OCI-LY1 (cell line): ENCODE data around the gene TMEM204.

Source experiments
- H2AFZ ChIP-seq: fragments of 200-600 bp; sonication (generic), shearing (Covaris generic); 2 replicates; pipeline ENCODE4 v1.6.0; 2014; ENCODE audit warnings: antibody characterized with exemption, mild to moderate bottlenecking, low read length
- H3F3A ChIP-seq: fragments of 200-600 bp; sonication (generic), shearing (Covaris generic); 2 replicates; pipeline ENCODE4 v1.6.0; 2014; ENCODE audit warnings: mild to moderate bottlenecking, antibody characterized with exemption, low read length, moderate library complexity; ENCODE audit not compliant: insufficient read depth
- H3K27ac ChIP-seq: fragments of 200-600 bp; sonication (generic); 2 replicates; pipeline ENCODE4 v1.5.1; 2014; ENCODE audit warnings: low read length, mixed run types, mild to moderate bottlenecking, low read depth; ENCODE audit not compliant: poor library complexity, severe bottlenecking
- H3K27me3 ChIP-seq: fragments of 200-600 bp; sonication (generic); 2 replicates; pipeline ENCODE4 v1.6.0; 2014; ENCODE audit warnings: antibody characterized with exemption, mild to moderate bottlenecking, low read length, moderate library complexity; ENCODE audit not compliant: insufficient read depth
- H3K36me3 ChIP-seq: fragments of 200-600 bp; sonication (generic); 2 replicates; pipeline ENCODE4 v1.6.1; 2014; ENCODE audit warnings: mild to moderate bottlenecking, antibody characterized with exemption, low read length, moderate library complexity, mixed read lengths; ENCODE audit not compliant: insufficient read depth
- H3K4me1 ChIP-seq: fragments of 200-600 bp; sonication (generic); 2 replicates; pipeline ENCODE4 v1.5.1; 2014; ENCODE audit warnings: mild to moderate bottlenecking, low read length, moderate library complexity; ENCODE audit not compliant: insufficient read depth, severe bottlenecking
- H3K4me2 ChIP-seq: fragments of 200-600 bp; sonication (generic), shearing (Covaris generic); 2 replicates; pipeline ENCODE4 v1.6.1; 2014; ENCODE audit warnings: low read length
- H3K4me3 ChIP-seq: fragments of 200-600 bp; sonication (generic); 2 replicates; pipeline ENCODE4 v1.5.1; 2014; ENCODE audit warnings: low read length, low read depth, mild to moderate bottlenecking, mixed read lengths; ENCODE audit not compliant: poor library complexity, severe bottlenecking
- H3K79me2 ChIP-seq: fragments of 200-600 bp; shearing (Covaris generic); 2 replicates; pipeline ENCODE4 v1.6.1; 2016; ENCODE audit warnings: mixed run types, low read length, mixed read lengths; ENCODE audit not compliant: insufficient read depth
- H3K9ac ChIP-seq: fragments of 200-600 bp; sonication (generic), shearing (Covaris generic); 2 replicates; pipeline ENCODE4 v1.6.1; 2014; ENCODE audit warnings: mild to moderate bottlenecking, low read length, mixed read lengths
- H3K9me2 ChIP-seq: fragments of 200-600 bp; sonication (generic), shearing (Covaris generic); 2 replicates; pipeline ENCODE4 v1.6.1; 2014; ENCODE audit warnings: low read depth, mild to moderate bottlenecking, low read length, mixed read lengths
- H3K9me3 ChIP-seq: fragments of 200-600 bp; shearing (Covaris generic); 2 replicates; pipeline ENCODE4 v1.6.1; 2014; ENCODE audit warnings: low read length, mixed read lengths
- H4K20me1 ChIP-seq: fragments of 200-600 bp; sonication (generic), shearing (Covaris generic); 2 replicates; pipeline ENCODE4 v1.6.0; 2016; ENCODE audit warnings: mild to moderate bottlenecking, low read length; ENCODE audit not compliant: insufficient read depth
- EZH2 ChIP-seq: fragments of 200-600 bp; sonication (generic), shearing (Covaris generic); IDR thresholded peaks from 2 replicates; pipeline ENCODE4 v1.8.0; 2017; ENCODE audit warnings: borderline replicate concordance, mixed run types, mild to moderate bottlenecking, antibody characterized with exemption, low read length, moderate library complexity, mixed read lengths
- TF ChIP-seq, protein P1 (sequence below): fragments of 200-600 bp; sonication (generic), shearing (Covaris generic); IDR thresholded peaks from 2 replicates; pipeline ENCODE4 v1.5.1; 2017; ENCODE audit warnings: mild to moderate bottlenecking, antibody characterized with exemption, low read length, moderate library complexity, mixed read lengths

Gene TMEM204

DNA sequence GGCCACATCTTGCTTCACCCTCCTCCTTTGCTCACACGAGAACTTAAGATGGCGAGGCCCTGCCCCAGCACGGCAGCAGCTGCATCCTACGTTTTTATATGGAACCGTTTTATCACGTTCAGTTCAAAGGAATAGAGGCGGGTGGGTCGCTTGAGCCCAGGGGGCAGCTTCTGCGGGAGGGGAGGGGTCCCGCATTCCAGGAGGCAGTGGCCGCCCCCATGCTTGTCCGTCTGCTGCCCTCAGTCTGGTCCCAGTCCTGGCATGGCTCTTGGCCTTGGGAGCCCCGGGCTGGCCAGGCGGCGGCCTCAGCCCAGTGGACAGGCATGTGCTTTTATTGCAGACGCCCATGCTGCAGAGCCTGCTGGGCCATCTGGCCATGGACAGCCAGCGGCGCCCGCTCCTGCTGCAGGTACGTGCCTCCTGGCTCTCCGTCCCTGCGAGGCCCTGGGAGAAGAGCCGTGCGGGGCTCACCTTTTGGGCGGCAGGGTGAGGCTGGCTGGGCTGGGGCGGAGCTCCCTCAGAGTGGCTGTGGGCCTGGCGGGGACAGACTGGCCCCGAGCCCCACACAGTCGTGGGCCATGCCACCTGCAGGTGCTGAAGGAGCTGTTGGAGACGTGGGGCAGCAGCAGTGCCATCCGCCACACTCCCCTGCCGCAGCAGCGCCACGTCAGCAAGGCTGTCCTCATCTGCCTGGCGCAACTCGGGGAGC lies 33.6 kb upstream of the TMEM204 start:
- H3K36me3 ChIP-seq: peaks cover 63% of the 10 kb centered on the region
- H3K27me3 ChIP-seq: no peaks in the 10 kb centered on the region
- H3K79me2 ChIP-seq: no peaks in the 10 kb centered on the region
- TF ChIP-seq EZH2: no peak
- TF ChIP-seq, protein P1, sequence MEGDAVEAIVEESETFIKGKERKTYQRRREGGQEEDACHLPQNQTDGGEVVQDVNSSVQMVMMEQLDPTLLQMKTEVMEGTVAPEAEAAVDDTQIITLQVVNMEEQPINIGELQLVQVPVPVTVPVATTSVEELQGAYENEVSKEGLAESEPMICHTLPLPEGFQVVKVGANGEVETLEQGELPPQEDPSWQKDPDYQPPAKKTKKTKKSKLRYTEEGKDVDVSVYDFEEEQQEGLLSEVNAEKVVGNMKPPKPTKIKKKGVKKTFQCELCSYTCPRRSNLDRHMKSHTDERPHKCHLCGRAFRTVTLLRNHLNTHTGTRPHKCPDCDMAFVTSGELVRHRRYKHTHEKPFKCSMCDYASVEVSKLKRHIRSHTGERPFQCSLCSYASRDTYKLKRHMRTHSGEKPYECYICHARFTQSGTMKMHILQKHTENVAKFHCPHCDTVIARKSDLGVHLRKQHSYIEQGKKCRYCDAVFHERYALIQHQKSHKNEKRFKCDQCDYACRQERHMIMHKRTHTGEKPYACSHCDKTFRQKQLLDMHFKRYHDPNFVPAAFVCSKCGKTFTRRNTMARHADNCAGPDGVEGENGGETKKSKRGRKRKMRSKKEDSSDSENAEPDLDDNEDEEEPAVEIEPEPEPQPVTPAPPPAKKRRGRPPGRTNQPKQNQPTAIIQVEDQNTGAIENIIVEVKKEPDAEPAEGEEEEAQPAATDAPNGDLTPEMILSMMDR: no peak
- H3K4me3 ChIP-seq: no peak overlapping the region
- no peaks in the 10 kb centered on the region for H3K9me3 ChIP-seq
- no peak overlapping the region for H3K9ac ChIP-seq
- no peaks in the 10 kb centered on the region for H3F3A ChIP-seq
- H4K20me1 ChIP-seq: no peaks in the 10 kb centered on the region
- no peaks in the 10 kb centered on the region for H3K9me2 ChIP-seq
- no peak overlapping the region for H2AFZ ChIP-seq
- H3K27ac ChIP-seq: no peak overlapping the region
- no peaks in the 10 kb centered on the region for H3K4me1 ChIP-seq
- H3K4me2 ChIP-seq: no peak overlapping the region

DNA sequence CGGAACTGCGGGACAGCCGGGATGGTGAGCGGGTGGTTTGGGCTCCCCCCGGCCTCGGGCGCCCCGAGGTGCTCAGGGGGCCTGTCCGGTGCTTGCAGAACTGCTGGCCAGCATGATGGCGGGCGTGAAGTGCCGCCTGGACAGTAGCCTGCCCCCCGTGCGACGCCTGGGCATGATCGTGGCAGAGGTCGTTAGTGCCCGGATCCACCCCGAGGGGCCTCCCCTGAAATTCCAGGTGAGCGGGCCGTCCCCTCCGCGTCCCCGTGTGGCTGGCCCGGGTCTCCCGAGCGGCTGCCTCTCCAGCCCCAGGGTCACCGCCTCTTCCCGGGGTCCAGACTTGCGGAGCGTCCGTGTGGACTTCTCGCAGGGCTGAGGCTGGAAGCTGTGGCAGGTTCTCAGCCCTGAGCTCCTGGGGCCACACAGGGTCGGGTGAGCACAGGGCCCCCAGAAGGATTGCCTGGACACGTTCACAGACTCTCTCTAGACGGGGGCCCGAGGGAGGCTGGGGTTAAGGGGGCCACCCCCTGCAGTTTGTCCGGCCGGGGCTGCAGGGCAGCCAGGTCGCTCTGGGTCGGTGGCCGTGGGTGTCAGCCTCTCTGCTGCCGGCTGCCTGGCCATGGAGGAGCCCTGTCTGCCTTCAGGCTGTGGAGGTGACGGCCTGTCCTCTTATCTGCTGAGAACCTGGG lies 32.9 kb upstream of the TMEM204 start:
- Histone ChIP-seq H3K4me1 (no peaks in the 10 kb centered on the region), H3K27ac (no peak overlapping the region), H4K20me1 (no peaks in the 10 kb centered on the region), H3K27me3 (no peaks in the 10 kb centered on the region), H3K4me3 (no peak overlapping the region), H3K4me2 (no peak overlapping the region), H3K36me3 (peaks cover 59% of the 10 kb centered on the region), H2AFZ (no peak overlapping the region), H3K9me3 (no peaks in the 10 kb centered on the region), H3K79me2 (no peaks in the 10 kb centered on the region), H3F3A (no peaks in the 10 kb centered on the region), H3K9ac (no peak overlapping the region), H3K9me2 (no peaks in the 10 kb centered on the region)
- no peak for TF ChIP-seq EZH2
- TF ChIP-seq, protein P1: no peak

DNA sequence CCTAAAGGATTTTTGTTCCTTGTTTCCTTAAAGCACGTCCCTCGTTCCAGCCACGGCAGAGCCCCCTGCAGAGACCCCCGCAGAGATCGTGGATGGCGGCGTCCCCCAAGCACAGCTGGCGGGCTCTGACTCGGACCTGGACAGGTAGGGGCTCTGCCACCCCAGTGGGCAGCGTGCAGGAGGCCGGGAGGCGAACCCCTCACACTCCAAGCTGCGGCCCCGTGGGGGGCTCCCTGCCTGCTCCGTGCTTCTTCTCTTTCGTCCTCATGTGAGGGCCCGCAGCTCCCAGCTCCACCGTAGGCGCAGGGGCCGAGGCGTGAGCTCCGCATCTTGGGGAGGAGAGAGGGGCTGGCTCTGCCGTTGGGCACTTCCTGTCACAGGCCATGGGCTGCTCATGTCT lies 31.8 kb upstream of the TMEM204 start:
- peaks cover 61% of the 10 kb centered on the region for H3K36me3 ChIP-seq
- H3K27me3 ChIP-seq: no peaks in the 10 kb centered on the region
- no peak overlapping the region for H3K4me2 ChIP-seq
- H4K20me1 ChIP-seq: no peaks in the 10 kb centered on the region
- H3K9me2 ChIP-seq: no peaks in the 10 kb centered on the region
- no peak overlapping the region for H3K4me3 ChIP-seq
- no peaks in the 10 kb centered on the region for H3K79me2 ChIP-seq
- H3K9me3 ChIP-seq: no peaks in the 10 kb centered on the region
- no peaks in the 10 kb centered on the region for H3K4me1 ChIP-seq
- H3K9ac ChIP-seq: no peak overlapping the region
- TF ChIP-seq, protein P1: no peak
- TF ChIP-seq EZH2: no peak
- H3F3A ChIP-seq: no peaks in the 10 kb centered on the region
- H3K27ac ChIP-seq: no peak overlapping the region
- H2AFZ ChIP-seq: no peak overlapping the region
